ENCODE results near the gene ABCA6.
"Not testable (repeated sequence)": the region's sequence is repeated elsewhere in the genome, so short reads cannot be mapped to it uniquely, and the experiment has no call there.

The ABCA6 gene

DNA sequence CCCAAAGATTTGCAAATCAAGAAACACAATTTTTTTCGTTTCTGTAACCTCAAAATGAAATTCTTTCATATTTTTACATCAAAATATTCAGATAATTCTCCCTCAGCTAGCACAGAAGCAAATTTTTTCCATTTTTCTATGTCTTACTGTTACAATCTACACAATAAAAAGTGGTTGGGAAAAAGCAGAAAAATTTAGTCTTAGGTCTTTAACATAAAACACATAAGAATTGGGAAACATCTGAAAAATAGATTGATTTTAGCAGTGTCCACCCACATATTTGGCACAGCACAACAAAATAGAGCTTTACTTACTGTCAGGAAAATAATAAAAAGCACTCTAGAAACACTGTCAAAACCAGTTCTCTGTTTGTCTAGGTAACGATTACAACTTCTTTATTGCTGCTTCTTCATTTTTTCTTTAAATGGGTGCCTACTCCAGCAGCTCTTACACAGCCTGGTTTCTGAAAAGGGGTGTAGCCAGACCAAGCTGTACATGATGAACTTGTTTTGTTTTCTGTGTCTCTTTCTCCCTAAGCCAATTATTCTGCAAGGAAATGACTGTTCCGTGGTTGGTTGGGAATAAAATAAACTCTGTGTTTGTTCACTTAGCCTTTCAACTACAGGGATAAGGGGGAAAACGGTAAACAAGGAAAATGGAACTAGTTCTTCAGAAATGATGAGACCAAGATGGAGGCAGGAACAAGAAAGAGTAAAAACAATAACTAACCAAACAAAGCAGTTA, at the start of gene ABCA6:
ABCA6 (minus strand) TSS at position 465 of the 744 bp plus-strand sequence. CDS start 1,192 bp downstream, outside the sequence.
- DNase-seq (ENCODE audit: low spot score in 2 of 2) = no peak
- H3K36me3 ChIP-seq (replicated peaks) = no peaks in the 10 kb centered on the region
- peaks cover 7% of the 10 kb centered on the region; the same call in 1 of the 2 replicates for H3K27me3 ChIP-seq (ENCODE audit: low read depth)
- in situ Hi-C loops (cut with MboI; ENCODE audit: low sequenced_read_pairs) = no loop called here
- H3K4me3 ChIP-seq = no peak within 1 kb of the TSS
- H3K9me3 ChIP-seq = no peaks in the 10 kb centered on the region
- no peaks in the 10 kb centered on the region for H3K4me1 ChIP-seq

DNA sequence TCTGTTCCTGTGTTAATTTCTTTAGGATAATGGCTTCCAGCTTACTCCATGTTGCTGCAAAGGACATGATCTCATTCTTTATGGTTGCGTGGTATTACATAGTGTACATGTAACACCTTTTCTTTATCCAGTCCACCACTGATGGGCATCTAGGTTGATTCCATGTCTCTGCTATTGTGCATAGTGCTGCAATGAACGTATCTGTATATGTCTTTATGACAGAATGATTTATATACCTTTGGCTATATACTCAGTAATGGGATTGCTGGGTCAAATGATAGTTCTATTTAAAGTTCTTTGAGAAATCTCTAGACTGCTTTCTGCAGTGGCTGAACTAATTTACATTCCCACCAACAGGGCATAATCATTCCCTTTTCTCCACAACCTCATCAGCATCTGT, 47.1 kb upstream of the ABCA6 start:
- no peaks in the 10 kb centered on the region for H3K36me3 ChIP-seq (replicated peaks)
- H3K27me3 ChIP-seq (ENCODE audit: low read depth) = no peaks in the 10 kb centered on the region
- no peaks in the 10 kb centered on the region for H3K9me3 ChIP-seq
- DNase-seq (ENCODE audit: low spot score in 2 of 2) = no peak
- no peaks in the 10 kb centered on the region for H3K4me1 ChIP-seq
- in situ Hi-C loops (cut with MboI; ENCODE audit: low sequenced_read_pairs) = no loop called here
- no peak overlapping the region for H3K4me3 ChIP-seq

GRCh38 chr17:69188064-69188463, 46.4 kb upstream of the ABCA6 start:
- H3K9me3 ChIP-seq = no peaks in the 10 kb centered on the region
- H3K36me3 ChIP-seq (replicated peaks) = no peaks in the 10 kb centered on the region
- no peak overlapping the region for H3K4me3 ChIP-seq
- in situ Hi-C loops (cut with MboI; ENCODE audit: low sequenced_read_pairs) = no loop called here
- H3K4me1 ChIP-seq = no peaks in the 10 kb centered on the region
- H3K27me3 ChIP-seq (ENCODE audit: low read depth) = no peaks in the 10 kb centered on the region
- no peak for DNase-seq (ENCODE audit: low spot score in 2 of 2)

GRCh38 chr17:69187294-69187693, 45.6 kb upstream of the ABCA6 start:
- in situ Hi-C loops (cut with MboI; ENCODE audit: low sequenced_read_pairs) = no loop called here
- no peak for DNase-seq (ENCODE audit: low spot score in 2 of 2)

GRCh38 chr17:69179227-69179952, 37.7 kb upstream of the ABCA6 start:
- in situ Hi-C loops (cut with MboI; ENCODE audit: low sequenced_read_pairs) = no loop called here
- no peaks in the 10 kb centered on the region for H3K36me3 ChIP-seq (replicated peaks)
- peaks cover 2% of the 10 kb centered on the region for H3K4me1 ChIP-seq
- no peak for DNase-seq (ENCODE audit: low spot score in 2 of 2)
- H3K9me3 ChIP-seq = no peaks in the 10 kb centered on the region
- no peak overlapping the region for H3K4me3 ChIP-seq
- H3K27me3 ChIP-seq (ENCODE audit: low read depth) = no peaks in the 10 kb centered on the region

More at GRCh38 chr17:69187294-69187693, 45.6 kb upstream of the ABCA6 start:
- H3K36me3 ChIP-seq (replicated peaks) = no peaks in the 10 kb centered on the region
- H3K4me1 ChIP-seq = no peaks in the 10 kb centered on the region
- H3K9me3 ChIP-seq = no peaks in the 10 kb centered on the region
- no peaks in the 10 kb centered on the region for H3K27me3 ChIP-seq (ENCODE audit: low read depth)
- no peak overlapping the region for H3K4me3 ChIP-seq

DNA sequence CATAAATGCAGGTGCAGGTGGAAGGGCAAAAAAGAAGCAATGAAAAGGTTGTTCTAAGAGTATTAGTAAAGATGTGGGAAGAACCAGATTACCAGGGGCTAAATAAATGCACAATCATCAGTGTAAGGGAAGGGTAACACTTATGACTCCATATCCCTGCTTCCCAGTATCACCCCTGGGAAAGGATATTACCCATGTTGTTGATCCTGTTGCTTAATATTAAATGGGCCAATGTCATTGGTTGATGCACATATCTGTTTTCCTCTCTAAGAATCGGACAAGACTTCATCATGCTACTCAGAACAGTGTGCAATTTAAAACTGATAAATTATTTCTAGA, 34.7 kb upstream of the ABCA6 start:
- in situ Hi-C loops (cut with MboI; ENCODE audit: low sequenced_read_pairs) = no loop called here
- peaks cover 3% of the 10 kb centered on the region for H3K4me1 ChIP-seq
- H3K9me3 ChIP-seq = no peaks in the 10 kb centered on the region
- DNase-seq (ENCODE audit: low spot score in 2 of 2) = no peak
- H3K4me3 ChIP-seq = no peak overlapping the region
- H3K27me3 ChIP-seq (ENCODE audit: low read depth) = no peaks in the 10 kb centered on the region
- H3K36me3 ChIP-seq (replicated peaks) = no peaks in the 10 kb centered on the region

DNA sequence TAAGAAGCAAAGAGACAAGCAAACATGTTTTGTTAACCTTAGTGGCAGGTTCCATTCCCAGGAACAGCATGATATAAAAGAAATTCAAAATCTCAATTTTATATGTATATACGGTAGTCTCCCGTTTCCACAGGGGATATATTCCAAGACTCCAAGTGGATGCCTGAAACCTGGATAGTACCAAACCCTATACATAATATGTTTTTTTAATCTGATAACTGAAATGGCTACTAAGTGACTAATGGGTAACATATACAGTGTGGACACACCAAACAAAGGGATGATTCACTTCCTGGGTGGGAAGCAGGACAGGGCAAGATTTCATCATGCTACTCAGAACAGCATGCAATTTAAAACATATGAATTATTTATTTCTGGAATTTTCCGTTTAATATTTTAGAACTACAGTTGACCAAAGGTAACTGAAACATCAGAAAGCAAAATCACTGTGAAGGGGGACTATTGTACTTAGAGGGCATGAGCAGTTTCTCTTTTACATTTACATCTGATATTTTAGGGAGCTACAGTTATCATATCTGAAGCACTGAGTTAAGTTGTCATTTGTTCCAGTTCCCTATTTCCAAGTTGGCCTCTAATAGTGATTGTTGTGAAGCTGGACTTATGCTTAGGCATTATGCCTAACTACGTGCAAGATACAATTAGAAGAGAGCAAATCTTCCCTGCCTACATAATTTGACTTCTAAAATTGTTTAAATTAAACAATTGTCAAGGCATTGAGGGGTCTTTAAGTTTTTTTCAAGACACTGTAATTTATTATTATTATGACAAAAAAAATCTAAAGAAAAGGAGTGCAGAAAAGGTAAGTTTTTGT, 34.1 kb upstream of the ABCA6 start:
- no peak for DNase-seq (ENCODE audit: low spot score in 2 of 2)

GRCh38 chr17:69175262-69175624, 33.5 kb upstream of the ABCA6 start:
- DNase-seq (ENCODE audit: low spot score in 2 of 2) = no peak
- no peaks in the 10 kb centered on the region for H3K36me3 ChIP-seq (replicated peaks)
- no peak overlapping the region for H3K4me3 ChIP-seq
- H3K27me3 ChIP-seq (ENCODE audit: low read depth) = no peaks in the 10 kb centered on the region
- in situ Hi-C loops (cut with MboI; ENCODE audit: low sequenced_read_pairs) = no loop called here
- no peaks in the 10 kb centered on the region for H3K9me3 ChIP-seq
- H3K4me1 ChIP-seq = peaks cover 3% of the 10 kb centered on the region

More for the DNA sequence above, 34.1 kb upstream of the ABCA6 start:
- Histone ChIP-seq H3K27me3 (ENCODE audit: low read depth) (no peaks in the 10 kb centered on the region), H3K36me3 (replicated peaks) (no peaks in the 10 kb centered on the region), H3K4me3 (no peak overlapping the region), H3K9me3 (no peaks in the 10 kb centered on the region), H3K4me1 (peaks cover 3% of the 10 kb centered on the region)
- in situ Hi-C loops (cut with MboI; ENCODE audit: low sequenced_read_pairs) = no loop called here

DNA sequence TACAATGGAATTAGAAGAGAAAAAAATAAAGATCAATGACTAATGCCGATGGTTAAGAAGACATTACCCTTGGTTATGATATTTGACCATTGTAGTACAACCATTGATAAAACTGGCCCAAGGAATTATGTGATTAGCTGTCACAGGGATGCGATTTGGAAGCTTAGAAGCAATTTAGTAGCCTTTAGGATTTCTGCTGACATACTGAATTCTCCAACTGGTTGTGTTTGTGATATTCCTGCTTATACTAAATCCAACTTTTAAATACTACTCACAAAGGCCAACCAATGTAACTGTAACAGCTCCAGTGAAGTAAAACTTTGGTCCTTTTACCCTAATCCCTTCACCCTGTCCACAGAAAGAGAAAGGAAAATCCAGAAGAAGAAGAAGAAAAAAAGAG, 31.4 kb upstream of the ABCA6 start:
- H3K27me3 ChIP-seq (ENCODE audit: low read depth) = no peaks in the 10 kb centered on the region
- in situ Hi-C loops (cut with MboI; ENCODE audit: low sequenced_read_pairs) = no loop called here
- H3K9me3 ChIP-seq = no peaks in the 10 kb centered on the region
- DNase-seq (ENCODE audit: low spot score in 2 of 2) = no peak
- H3K36me3 ChIP-seq (replicated peaks) = no peaks in the 10 kb centered on the region
- no peak overlapping the region for H3K4me3 ChIP-seq
- peaks cover 3% of the 10 kb centered on the region for H3K4me1 ChIP-seq

DNA sequence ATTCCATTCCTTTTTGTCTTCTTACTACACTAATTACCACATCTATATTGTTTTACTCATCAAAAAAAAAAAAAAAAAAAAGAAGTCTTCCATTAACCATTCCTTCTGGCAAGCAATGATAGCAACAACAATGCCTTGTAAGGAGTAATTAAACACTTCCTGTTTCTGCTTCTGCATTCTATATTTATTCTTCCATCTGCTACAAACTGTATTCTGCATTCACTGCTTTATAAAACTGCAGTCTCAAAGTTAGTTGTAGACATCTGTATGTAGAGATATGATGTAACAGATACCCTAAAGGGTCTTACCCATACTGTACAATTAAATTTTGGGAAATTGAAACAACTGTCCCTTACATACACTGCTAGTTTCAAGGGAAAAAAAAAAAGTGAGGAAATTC, 28.7 kb upstream of the ABCA6 start:
- DNase-seq (ENCODE audit: low spot score in 2 of 2) = no peak

GRCh38 chr17:69168642-69169041, 26.9 kb upstream of the ABCA6 start:
- H3K36me3 ChIP-seq (replicated peaks); H3K27me3 ChIP-seq (ENCODE audit: low read depth); H3K4me3 ChIP-seq; H3K9me3 ChIP-seq; H3K4me1 ChIP-seq; in situ Hi-C loops (cut with MboI; ENCODE audit: low sequenced_read_pairs); DNase-seq (ENCODE audit: low spot score in 2 of 2): not testable (repeated sequence)

More for the DNA sequence above, 28.7 kb upstream of the ABCA6 start:
- H3K4me3 ChIP-seq = no peak overlapping the region
- in situ Hi-C loops (cut with MboI; ENCODE audit: low sequenced_read_pairs) = no loop called here
- no peaks in the 10 kb centered on the region for H3K36me3 ChIP-seq (replicated peaks)
- no peaks in the 10 kb centered on the region for H3K9me3 ChIP-seq
- H3K4me1 ChIP-seq = peaks cover 3% of the 10 kb centered on the region
- no peaks in the 10 kb centered on the region for H3K27me3 ChIP-seq (ENCODE audit: low read depth)

GRCh38 chr17:69166957-69167356, 25.3 kb upstream of the ABCA6 start:
- H3K4me3 ChIP-seq = no peak overlapping the region
- H3K9me3 ChIP-seq = no peaks in the 10 kb centered on the region
- in situ Hi-C loops (cut with MboI; ENCODE audit: low sequenced_read_pairs) = no loop called here
- no peak for DNase-seq (ENCODE audit: low spot score in 2 of 2)
- H3K4me1 ChIP-seq = no peaks in the 10 kb centered on the region
- H3K27me3 ChIP-seq (ENCODE audit: low read depth) = no peaks in the 10 kb centered on the region
- H3K36me3 ChIP-seq (replicated peaks) = no peaks in the 10 kb centered on the region

DNA sequence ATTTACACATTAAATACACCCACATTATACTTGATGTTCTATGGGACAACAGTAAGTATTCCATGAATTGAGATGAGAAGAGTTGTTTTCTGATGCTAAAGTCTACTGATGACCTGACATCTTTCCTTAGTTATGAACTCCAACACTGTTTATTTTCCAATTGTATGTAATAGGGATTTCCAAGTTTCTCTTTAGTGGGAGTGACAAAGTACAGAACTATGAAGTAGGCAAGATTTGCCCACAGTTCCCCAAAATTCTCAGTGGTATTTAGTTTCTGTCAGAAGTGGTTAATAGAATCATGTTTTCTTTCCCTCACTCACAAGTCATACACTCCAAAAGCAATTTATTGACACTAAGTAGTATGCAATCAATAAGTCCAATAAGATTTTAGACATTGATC, 22.5 kb upstream of the ABCA6 start:
- no peak overlapping the region for H3K4me3 ChIP-seq
- no peaks in the 10 kb centered on the region for H3K9me3 ChIP-seq
- in situ Hi-C loops (cut with MboI; ENCODE audit: low sequenced_read_pairs) = no loop called here
- no peaks in the 10 kb centered on the region for H3K27me3 ChIP-seq (ENCODE audit: low read depth)
- DNase-seq (ENCODE audit: low spot score in 2 of 2) = no peak
- no peaks in the 10 kb centered on the region for H3K4me1 ChIP-seq
- no peaks in the 10 kb centered on the region for H3K36me3 ChIP-seq (replicated peaks)

- in situ Hi-C loops (cut with MboI; ENCODE audit: low sequenced_read_pairs) = no loop called here
- Histone ChIP-seq H3K9me3 (no peaks in the 10 kb centered on the region), H3K4me1 (no peaks in the 10 kb centered on the region), H3K4me3 (no peak overlapping the region), H3K36me3 (replicated peaks) (no peaks in the 10 kb centered on the region), H3K27me3 (ENCODE audit: low read depth) (no peaks in the 10 kb centered on the region)
- DNase-seq (ENCODE audit: low spot score in 2 of 2) = no peak
Observed at GRCh38 chr17:69159418-69159817, 17.7 kb upstream of the ABCA6 start.

All from HAP-1 (cell line).